ENCODE measurements around the gene LRP8. TPM values are rescaled to one million over a fixed set of nuclear protein-coding genes. Genes with fewer than 3 reads are reported as not detected.

The LRP8 gene
- total RNA-seq, 1 donor from 2014 or later: 21.1 TPM

GRCh38 chr1:53365437-53366063 is 37.7 kb upstream of the LRP8 start:
- H3K27ac ChIP-seq: no peak overlapping the region
- peak in 1 of 2 donors; percentile 87 for DNase-seq (ENCODE audit: extremely low spot score in 2 of 2)
- TF ChIP-seq CTCF (IDR thresholded peaks at IDR 0.05): no peak
- no peak for TF ChIP-seq POLR2AphosphoS5 (IDR thresholded peaks at IDR 0.05; ENCODE audit: insufficient read depth in 1 of 2, low read depth in 1 of 2)
- no peak for TF ChIP-seq POLR2A (IDR thresholded peaks at IDR 0.05)
- no peak overlapping the region for H3K4me3 ChIP-seq
- no peaks in the 10 kb centered on the region for H3K27me3 ChIP-seq
- H3K4me1 ChIP-seq: no peaks in the 10 kb centered on the region
- H3K36me3 ChIP-seq: no peaks in the 10 kb centered on the region
- H3K9me3 ChIP-seq: no peaks in the 10 kb centered on the region
- intact Hi-C loops (cut with DNase I): no loop called here

- Histone ChIP-seq H3K27me3 (no peaks in the 10 kb centered on the region), H3K4me1 (no peaks in the 10 kb centered on the region), H3K9me3 (no peaks in the 10 kb centered on the region), H3K27ac (no peak overlapping the region), H3K4me3 (no peak overlapping the region), H3K36me3 (no peaks in the 10 kb centered on the region)
- intact Hi-C loops (cut with DNase I): no loop called here
- no peak for TF ChIP-seq POLR2AphosphoS5 (IDR thresholded peaks at IDR 0.05; ENCODE audit: insufficient read depth in 1 of 2, low read depth in 1 of 2)
- TF ChIP-seq CTCF (IDR thresholded peaks at IDR 0.05): no peak
- TF ChIP-seq POLR2A (IDR thresholded peaks at IDR 0.05): no peak
- DNase-seq (ENCODE audit: extremely low spot score in 2 of 2): peak in 1 of 2 donors; percentile 91
These were observed 35.2 kb upstream of the LRP8 start for GRCh38 chr1:53362851-53363642.

GRCh38 chr1:53362270-53362669 is 34.4 kb upstream of the LRP8 start:
- no peaks in the 10 kb centered on the region for H3K36me3 ChIP-seq
- H3K4me3 ChIP-seq: no peak overlapping the region
- DNase-seq (ENCODE audit: extremely low spot score in 2 of 2): peak in 1 of 2 donors; percentile 7
- intact Hi-C loops (cut with DNase I): no loop called here
- H3K9me3 ChIP-seq: peaks cover 5% of the 10 kb centered on the region
- TF ChIP-seq POLR2A (IDR thresholded peaks at IDR 0.05) (no peak), POLR2AphosphoS5 (IDR thresholded peaks at IDR 0.05; ENCODE audit: insufficient read depth in 1 of 2, low read depth in 1 of 2) (no peak), CTCF (IDR thresholded peaks at IDR 0.05) (no peak)
- H3K27me3 ChIP-seq: no peaks in the 10 kb centered on the region
- H3K4me1 ChIP-seq: no peaks in the 10 kb centered on the region
- H3K27ac ChIP-seq: no peak overlapping the region

GRCh38 chr1:53361541-53361961 is 33.7 kb upstream of the LRP8 start:
- Histone ChIP-seq H3K27ac (no peak overlapping the region), H3K4me1 (no peaks in the 10 kb centered on the region), H3K36me3 (no peaks in the 10 kb centered on the region), H3K4me3 (no peak overlapping the region), H3K27me3 (no peaks in the 10 kb centered on the region), H3K9me3 (peaks cover 8% of the 10 kb centered on the region)
- TF ChIP-seq POLR2A (IDR thresholded peaks at IDR 0.05): no peak
- no peak for TF ChIP-seq CTCF (IDR thresholded peaks at IDR 0.05)
- TF ChIP-seq POLR2AphosphoS5 (IDR thresholded peaks at IDR 0.05; ENCODE audit: insufficient read depth in 1 of 2, low read depth in 1 of 2): no peak
- peak in 1 of 2 donors; percentile 70 for DNase-seq (ENCODE audit: extremely low spot score in 2 of 2)
- intact Hi-C loops (cut with DNase I): no loop called here

- intact Hi-C loops (cut with DNase I): no loop called here
- Histone ChIP-seq H3K36me3 (no peaks in the 10 kb centered on the region), H3K27me3 (no peaks in the 10 kb centered on the region), H3K4me3 (no peak overlapping the region), H3K4me1 (no peaks in the 10 kb centered on the region), H3K9me3 (peaks cover 8% of the 10 kb centered on the region), H3K27ac (no peak overlapping the region)
- DNase-seq (ENCODE audit: extremely low spot score in 2 of 2): peak in 1 of 2 donors; percentile 88
- no peak for TF ChIP-seq POLR2AphosphoS5 (IDR thresholded peaks at IDR 0.05; ENCODE audit: insufficient read depth in 1 of 2, low read depth in 1 of 2)
- no peak for TF ChIP-seq CTCF (IDR thresholded peaks at IDR 0.05)
- TF ChIP-seq POLR2A (IDR thresholded peaks at IDR 0.05): no peak
These were observed 32.0 kb upstream of the LRP8 start for GRCh38 chr1:53359934-53360276.
